ENCODE measurements around the gene LDLRAD3.

DNA sequence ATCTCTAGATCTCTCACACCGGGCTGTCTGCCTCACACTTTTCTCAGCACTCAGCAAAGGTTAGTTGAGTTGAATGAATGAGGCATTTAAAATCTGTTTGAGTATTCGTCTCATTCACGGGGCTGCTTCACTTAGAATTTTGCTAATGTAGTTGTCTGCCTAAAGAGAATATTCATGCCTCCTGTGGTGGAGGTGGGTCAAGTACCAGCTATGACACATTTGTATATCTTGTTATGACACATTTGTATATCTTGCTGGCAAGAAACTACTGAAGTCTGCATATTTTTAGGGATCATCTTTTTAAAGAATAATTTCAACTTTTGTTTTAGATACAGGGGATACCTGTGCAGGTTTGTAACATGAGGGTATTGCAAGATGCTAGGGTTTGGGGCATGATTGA, 43.1 kb downstream of the LDLRAD3 start:
- TF ChIP-seq POLR2A (IDR thresholded peaks at IDR 0.05) (no peak), CTCF (IDR thresholded peaks at IDR 0.05) (no peak), EP300 (IDR thresholded peaks at IDR 0.05) (no peak)

Data from ovary (tissue), 3 donors.